NCI-H526 (cell line): Measurements from ENCODE around the gene EPB42.
"Not testable (repeated sequence)": the region's sequence is repeated elsewhere in the genome, so short reads cannot be mapped to it uniquely, and the experiment has no call there.

ENCODE experiments used
- DNase-seq, 2 experiments: peaks; one replicate each; lab custom pipeline; 2025; lab: John Stamatoyannopoulos, UW

EPB42 gene

DNA sequence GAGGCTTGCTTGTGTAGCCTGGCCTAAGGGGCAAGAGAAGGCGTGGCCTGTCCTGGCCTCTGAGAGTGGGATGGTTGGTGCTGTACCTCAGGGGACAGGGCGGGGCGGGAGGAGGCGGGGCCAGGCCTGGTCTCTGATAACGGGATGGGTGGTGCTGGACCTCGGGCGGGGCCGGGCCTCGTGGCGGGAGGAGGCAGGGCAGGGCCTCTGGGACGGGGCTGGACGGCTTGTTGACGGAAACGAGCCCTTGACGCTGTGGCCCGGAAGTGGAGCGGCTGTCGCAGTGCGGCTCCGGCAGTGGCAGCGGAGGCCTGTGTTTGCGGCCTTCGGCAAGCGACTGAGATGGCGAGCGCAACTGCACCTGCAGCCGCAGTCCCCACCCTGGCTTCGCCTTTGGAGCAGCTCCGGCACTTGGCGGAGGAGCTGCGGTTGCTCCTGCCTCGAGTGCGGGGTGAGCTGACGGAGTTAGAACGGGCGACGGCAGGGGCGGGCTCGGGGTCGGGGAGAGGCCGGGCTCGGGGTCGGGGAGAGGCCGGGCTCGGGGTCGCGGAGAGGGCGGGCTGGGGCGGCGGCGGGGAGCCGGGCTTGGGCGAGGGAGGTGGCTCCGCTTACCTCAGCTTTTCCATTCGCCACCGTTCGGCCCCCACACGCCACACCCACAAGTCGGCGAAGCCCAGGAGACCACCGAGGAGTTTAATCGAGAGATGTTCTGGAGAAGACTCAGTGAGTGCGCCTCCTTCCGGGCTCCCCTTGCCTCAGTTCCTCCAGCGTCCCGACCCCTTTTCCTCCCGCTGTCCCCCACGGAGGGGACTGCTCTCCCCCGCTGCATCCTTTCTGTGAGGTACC, 35.4 kb downstream of the EPB42 start, which contains the start of gene CCNDBP1:
Gene CCNDBP1, plus strand, starts transcription at position 247 of the 846 bp plus-strand sequence. Its CDS starts 96 bp downstream, at position 343.
- DNase-seq, result peak; percentile 72 to 96

DNA sequence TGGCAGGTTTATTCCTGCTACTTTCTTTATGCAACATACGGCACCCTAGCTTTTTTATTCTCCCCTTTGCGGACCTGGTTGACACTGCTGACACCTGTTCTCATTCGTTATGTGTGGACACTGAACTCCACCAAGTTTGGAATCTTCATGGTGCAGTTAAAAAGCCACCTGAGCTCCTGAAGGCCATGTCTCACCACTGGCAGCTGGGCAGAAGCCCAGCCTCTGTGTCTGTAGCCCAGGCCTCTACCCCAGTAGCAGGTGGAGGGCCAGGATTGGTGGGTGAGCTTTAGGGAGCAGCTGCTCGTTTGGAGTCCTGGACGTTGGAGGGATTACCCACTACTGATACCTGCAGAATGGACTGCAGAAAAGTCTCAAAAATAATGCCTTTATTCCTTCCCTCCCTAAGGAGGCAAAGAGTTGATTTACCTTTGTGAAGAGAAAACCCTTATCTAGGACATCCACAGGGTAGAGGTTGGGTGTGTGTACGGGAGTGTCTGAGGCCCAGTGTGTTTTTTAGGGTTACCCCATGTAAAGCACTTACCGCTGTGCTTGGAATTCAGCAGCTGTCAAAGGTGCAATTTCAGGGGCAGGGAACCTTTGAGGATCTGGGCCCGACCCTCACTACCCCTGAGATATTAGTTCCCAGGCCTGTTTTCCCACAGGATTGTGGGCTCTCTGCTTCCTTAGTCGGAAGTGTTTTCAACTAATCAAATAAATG, 36.3 kb downstream of the EPB42 start:
- DNase-seq, result no peak

DNA sequence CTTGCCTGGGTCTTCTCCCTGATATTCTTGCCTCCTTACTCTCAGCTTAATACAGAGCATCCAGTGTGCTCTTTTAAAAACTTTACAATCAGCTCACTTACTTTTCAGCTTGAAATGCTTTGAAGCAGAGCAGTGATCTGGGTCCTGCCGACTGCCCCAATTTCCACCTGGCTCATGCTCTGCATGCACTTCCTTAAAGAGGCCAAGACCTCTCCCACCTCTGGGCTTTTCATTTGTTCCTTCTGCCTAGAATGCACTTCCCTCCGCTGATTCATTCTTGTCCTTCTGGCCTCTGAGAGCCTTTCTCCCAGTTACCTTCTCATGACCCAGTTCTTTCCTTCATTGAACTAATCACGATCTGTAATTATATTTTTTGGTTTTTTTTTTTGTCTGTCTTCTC, 37.5 kb downstream of the EPB42 start:
- no peak for DNase-seq

DNA sequence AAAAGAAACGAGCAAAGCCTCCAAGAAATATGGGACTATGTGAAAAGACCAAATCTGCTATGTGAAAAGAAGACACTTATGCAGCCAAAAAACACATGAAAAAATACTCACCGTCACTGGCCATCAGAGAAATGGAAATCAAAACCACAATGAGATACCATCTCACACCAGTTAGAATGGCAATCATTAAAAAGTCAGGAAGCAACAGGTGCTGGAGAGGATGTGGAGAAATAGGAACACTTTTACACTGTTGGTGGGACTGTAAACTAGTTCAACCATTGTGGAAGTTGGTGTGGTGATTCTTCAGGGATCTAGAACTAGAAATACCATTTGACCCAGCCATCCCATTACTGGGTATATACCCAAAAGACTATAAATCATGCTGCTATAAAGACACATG, 43.7 kb downstream of the EPB42 start:
- DNase-seq, result not testable (repeated sequence)

DNA sequence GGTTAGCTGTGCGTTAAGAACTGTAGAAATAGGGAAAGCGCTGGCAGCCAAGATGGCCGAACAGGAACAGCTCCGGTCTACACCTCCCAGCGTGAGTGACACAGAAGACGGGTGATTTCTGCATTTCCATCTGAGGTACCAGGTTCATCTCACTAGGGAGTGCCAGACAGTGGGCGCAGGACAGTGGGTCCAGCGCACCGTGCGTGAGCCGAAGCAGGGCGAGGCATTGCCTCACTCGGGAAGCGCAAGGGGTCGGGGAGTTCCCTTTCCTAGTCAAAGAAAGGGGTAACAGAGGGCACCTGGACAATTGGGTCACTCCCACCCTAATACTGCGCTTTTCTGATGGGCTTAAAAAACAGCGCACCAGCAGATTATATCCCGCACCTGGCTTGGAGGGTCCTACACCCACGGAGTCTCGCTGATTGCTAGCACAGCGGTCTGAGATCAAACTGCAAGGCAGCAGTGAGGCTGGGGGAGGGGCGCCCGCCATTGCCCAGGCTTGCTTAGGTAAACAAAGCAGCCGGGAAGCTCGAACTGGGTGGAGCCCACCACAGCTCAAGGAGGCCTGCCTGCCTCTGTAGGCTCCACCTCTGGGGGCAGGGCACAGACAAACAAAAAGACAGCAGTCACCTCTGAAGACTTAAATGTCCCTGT, 45.0 kb downstream of the EPB42 start:
- not testable (repeated sequence) for DNase-seq

DNA sequence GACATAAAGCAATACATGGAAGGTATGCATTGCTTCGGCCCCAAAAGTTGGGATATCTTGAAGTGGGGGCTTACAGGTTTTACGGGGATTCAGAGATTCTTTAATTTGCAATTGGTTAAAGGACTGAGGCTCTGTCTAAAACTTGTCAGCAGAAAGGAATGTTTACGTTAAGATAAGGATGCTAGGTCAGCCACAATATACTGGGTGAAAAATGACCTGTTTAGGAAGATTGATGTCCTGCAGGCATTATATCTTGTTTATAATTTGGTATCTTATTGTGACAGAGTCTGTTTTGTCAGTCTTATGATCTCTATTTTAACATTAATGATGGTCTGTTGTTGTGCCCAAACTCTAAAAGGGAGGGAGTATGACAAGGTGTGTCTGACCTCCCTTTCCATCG, 50.9 kb downstream of the EPB42 start:
- DNase-seq, result no peak

DNA sequence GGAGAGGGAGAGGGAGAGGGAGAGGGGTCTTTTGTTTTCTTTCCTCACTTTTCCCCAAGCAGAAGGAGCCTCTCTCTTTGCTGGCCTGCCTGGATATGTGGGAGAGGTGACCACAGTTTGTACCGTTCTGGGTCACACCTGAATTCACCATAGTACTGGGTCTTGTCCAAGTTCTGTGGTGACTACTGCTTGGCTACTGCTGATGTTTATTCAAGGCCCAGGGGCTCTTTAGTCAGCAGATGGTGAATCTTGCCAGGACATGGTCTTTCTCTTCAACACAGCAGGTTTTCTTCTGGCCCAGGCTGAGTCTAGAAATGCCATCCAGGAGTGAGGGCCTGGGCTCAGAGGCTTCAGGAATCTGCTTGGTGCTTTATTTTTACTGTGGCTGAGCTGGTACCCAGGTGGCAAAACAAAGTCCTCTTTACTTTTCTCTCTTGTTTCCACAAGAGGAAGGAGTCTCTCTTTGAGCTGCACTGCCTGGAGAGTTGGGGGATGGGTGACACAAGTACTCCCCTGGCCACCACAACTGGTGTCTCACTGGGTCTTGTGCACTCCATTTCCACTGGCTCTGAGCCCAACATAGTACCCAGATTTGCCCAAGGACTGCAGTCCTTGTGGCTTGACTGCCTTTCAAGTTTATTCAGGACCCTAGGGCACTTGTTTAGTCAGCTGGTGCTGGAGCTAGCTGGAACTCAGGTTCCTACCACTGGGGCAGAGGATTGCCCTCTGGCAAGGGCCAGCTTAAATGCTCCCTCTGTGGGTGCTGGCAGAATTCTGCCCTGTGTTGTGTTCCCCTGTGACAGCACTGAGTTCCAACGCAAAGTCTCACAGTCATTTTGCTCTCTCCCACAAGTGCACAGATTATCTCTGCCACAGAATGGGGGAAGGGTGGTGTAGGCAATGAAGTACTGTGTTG, 52.4 kb downstream of the EPB42 start:
- DNase-seq, result no peak

DNA sequence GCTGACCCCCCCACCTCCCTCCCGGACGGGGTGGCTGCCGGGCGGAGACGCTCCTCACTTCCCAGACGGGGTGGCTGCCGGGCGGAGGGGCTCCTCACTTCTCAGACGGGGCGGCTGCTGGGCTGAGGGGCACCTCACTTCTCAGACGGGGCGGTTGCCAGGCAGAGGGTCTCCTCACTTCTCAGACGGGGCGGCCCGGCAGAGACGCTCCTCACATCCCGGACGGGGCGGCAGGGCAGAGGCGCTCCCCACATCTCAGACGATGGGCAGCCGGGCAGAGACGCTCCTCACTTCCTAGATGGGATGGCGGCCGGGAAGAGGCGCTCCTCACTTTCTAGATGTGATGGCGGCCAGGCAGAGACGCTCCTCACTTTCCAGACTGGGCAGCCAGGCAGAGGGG, 53.6 kb downstream of the EPB42 start:
- not testable (repeated sequence) for DNase-seq

DNA sequence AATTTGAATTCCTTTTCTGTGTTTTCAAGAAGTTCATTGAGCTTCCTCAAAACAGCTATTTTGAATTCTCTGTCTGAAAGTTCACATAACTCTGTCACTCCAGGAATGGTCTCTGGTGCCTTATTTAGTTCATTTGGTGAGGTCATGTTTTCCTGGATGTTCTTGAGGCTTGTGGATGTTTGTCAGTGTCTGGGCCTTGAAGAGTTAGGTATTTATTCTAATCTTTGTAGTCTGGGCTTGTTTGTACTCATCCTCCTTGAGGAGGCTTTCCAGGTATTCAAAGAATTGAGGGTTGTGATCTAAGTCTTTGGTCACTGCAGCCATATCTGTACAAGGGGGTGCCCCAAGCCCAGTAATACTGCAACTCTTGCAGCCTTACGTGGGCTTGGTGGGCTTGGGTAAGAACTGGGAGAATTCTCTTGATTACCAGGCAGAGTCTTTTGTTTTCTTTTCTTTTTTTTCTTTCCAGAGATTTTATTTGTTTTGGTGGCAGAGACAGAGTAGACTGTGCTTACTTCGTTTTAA, 55.0 kb downstream of the EPB42 start:
- DNase-seq, result no peak

DNA sequence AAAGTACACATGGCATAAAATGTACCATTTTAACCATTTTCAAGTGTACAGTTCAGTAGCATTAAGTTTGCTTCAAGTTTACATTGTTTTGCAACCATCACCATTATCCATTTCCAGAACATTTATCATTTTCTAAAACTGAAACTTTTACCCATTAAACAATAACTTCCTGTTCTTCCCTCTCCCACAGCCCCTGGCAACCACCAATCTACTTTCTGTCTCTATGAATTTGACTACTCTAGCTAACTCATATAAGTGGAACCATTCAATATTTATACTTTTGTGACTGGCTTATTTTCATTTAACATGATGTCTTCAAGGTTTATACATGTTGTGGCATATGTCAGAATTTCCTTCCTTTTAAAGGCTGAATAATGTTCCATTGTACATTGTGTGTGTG, 67.5 kb downstream of the EPB42 start:
- DNase-seq, result no peak

DNA sequence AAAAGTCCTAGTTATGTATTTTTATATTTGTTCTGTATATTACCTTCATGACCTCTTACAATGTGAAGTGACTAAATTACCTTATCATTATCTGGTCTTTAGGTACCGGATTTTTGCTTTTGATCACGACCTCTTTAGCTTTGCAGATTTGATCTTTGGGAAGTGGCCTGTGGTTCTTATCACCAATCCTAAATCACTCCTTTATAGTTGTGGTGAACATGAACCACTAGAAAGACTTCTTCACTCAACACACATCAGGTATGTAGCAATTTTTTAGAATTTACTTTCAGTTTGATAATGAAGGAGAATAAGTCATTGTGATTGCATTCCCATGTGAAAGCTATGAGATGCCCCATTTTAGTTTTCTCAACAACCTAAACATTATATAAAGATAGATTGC, 69.1 kb downstream of the EPB42 start:
- DNase-seq, result no peak

DNA sequence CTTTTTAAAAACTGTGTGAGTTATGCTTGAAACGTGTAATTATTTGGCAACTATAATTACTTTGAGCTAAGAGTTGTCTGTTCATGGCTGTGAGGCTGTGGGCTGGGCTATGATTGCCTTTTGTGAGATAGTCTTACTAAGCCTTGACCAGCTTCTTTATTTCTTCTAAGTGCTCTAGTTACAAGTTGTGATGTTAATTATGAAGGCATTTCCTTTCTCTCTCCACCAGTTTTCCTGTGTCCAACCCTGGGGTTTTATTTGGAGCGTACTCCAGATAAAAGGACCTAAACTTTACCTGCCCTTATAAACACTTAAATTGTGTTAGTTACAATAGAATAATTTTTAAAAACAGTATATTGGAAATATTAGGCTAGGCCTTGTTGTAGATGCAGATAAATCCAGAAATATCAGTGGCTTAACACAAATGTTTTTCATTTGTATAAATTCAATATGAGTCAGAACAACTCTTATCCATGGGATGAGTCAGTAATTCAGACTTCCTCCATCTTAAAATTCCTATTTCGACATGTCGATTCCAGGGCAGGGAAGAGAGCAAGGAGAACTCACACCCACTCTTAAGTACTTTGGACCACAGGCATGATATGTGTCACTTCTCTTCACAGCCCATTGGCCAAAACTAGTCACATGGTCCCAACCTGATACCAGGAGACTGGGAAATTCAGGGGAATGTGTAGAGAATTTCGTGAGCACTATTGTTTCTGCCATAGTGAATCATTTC, 70.5 kb downstream of the EPB42 start:
- DNase-seq, result no peak
